Ascending aorta (tissue), 2 donors: ENCODE results near the gene COA8. TPM values are rescaled to one million over a fixed set of nuclear protein-coding genes. Genes with fewer than 3 reads are reported as not detected.
A peak's percentile ranks its signal among the peaks of the same experiment; 100 is the strongest.

Experiments
- DNase-seq, 2 donors: peaks; one replicate each; pipeline ENCODE4 v3.0.0-alpha.2; 2019; ENCODE audit warnings: low spot score in 2 of 2
- H3K27ac ChIP-seq, 2 donors: fragments of 200-600 bp; sonication (generic); one replicate each; pipeline ENCODE4 v1.5.1; 2016 to 2017; ENCODE audit warnings: mild to moderate bottlenecking in 1 of 2
- H3K27me3 ChIP-seq: fragments of 200-600 bp; sonication (generic); one replicate; pipeline ENCODE4 v1.5.1; 2017
- H3K36me3 ChIP-seq, 2 donors: fragments of 200-600 bp; sonication (generic); one replicate each; pipeline ENCODE4 v1.5.1; 2016
- H3K4me1 ChIP-seq, 2 donors: fragments of 200-600 bp; sonication (generic); one replicate each; pipeline ENCODE4 v1.5.1; 2016 to 2017; ENCODE audit warnings: mild to moderate bottlenecking in 1 of 2
- H3K4me3 ChIP-seq, 2 donors: fragments of 200-600 bp; sonication (generic); one replicate each; pipeline ENCODE4 v1.5.1; 2016 to 2017; ENCODE audit warnings: mild to moderate bottlenecking in 1 of 2
- H3K9me3 ChIP-seq, 2 donors: fragments of 200-600 bp; sonication (generic); one replicate each; pipeline ENCODE4 v1.5.1; 2016
- intact Hi-C: fragments of 100-400 bp; cut with DNase I; formaldehyde crosslinking; loops from one replicate; pipeline ENCODE4 v1.15.1; 2023
- total RNA-seq: library from RNA; depleted of rRNA; stranded (reverse); fragments of >200 nt; gene quantifications from one replicate; pipeline ENCODE4 v1.1.0, GENCODE V29; 2016
- TF ChIP-seq, protein P1 (sequence below), 3 experiments: fragments of 200-600 bp in 2 of 3; fragments of 450-650 bp in 1 of 3; sonication (generic) in 2 of 3; IDR thresholded peaks; one replicate each; pipeline ENCODE4 v1.5.1; 2016 to 2019; ENCODE audit warnings: antibody characterized with exemption in 3 of 3, mild to moderate bottlenecking in 1 of 3, moderate library complexity in 1 of 3

The COA8 gene
- total RNA-seq, 1 donor from 2014 or later = 37.7 TPM

DNA sequence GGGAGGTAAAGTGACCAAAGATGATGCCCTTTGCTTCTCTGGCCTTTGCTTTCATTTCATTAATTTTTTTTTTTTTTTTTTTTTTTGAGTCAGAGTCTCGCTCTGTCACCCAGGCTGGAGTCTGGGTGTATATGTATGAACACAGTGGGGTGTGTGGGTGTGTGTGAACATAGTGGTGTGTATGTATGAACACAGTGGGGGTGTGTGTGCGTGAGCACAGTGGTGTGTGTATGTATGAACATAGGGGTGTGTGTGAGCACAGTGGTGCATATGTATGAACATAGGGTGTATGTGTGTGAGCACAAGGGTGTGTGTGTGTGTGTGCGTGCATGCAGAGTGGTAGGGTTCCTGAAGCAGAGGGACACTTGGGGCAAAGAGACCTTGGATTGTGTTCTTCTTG, 75.8 kb downstream of the COA8 start:
- TF ChIP-seq, protein P1, sequence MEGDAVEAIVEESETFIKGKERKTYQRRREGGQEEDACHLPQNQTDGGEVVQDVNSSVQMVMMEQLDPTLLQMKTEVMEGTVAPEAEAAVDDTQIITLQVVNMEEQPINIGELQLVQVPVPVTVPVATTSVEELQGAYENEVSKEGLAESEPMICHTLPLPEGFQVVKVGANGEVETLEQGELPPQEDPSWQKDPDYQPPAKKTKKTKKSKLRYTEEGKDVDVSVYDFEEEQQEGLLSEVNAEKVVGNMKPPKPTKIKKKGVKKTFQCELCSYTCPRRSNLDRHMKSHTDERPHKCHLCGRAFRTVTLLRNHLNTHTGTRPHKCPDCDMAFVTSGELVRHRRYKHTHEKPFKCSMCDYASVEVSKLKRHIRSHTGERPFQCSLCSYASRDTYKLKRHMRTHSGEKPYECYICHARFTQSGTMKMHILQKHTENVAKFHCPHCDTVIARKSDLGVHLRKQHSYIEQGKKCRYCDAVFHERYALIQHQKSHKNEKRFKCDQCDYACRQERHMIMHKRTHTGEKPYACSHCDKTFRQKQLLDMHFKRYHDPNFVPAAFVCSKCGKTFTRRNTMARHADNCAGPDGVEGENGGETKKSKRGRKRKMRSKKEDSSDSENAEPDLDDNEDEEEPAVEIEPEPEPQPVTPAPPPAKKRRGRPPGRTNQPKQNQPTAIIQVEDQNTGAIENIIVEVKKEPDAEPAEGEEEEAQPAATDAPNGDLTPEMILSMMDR (IDR thresholded peaks at IDR 0.05) = no peak
- no peak for DNase-seq
- Histone ChIP-seq H3K4me1 (peaks cover 13 to 53% of the 10 kb centered on the region in 2 donors), H3K9me3 (peaks cover 0 to 8% of the 10 kb centered on the region in 2 donors), H3K4me3 (no peak overlapping the region), H3K27me3 (no peaks in the 10 kb centered on the region), H3K36me3 (no peaks in the 10 kb centered on the region), H3K27ac (peak overlapping the region; percentile 69 to 72)
- intact Hi-C loops = no loop called here

Other genes starting within 250 kb of the COA8 start
- 85.5 TPM for gene EIF5, start 228.7 kb upstream of the COA8 start, total RNA-seq
- 78.1 TPM for gene MARK3, start 177.5 kb upstream of the COA8 start, total RNA-seq
- 144 TPM for gene CKB, start 40.1 kb upstream of the COA8 start, total RNA-seq
- gene TRMT61A, start 33.8 kb upstream of the COA8 start, total RNA-seq = 31.2 TPM
- gene BAG5, start 303 bp upstream of the COA8 start, total RNA-seq = 7.1 TPM
- gene KLC1, start 66.3 kb downstream of the COA8 start, total RNA-seq = 302 TPM
- gene XRCC3, start 152.5 kb downstream of the COA8 start, total RNA-seq = 9.0 TPM
- 219 TPM for gene ZFYVE21, start 152.8 kb downstream of the COA8 start, total RNA-seq